ENCODE data around the gene MEF2B.

MEF2B gene

DNA sequence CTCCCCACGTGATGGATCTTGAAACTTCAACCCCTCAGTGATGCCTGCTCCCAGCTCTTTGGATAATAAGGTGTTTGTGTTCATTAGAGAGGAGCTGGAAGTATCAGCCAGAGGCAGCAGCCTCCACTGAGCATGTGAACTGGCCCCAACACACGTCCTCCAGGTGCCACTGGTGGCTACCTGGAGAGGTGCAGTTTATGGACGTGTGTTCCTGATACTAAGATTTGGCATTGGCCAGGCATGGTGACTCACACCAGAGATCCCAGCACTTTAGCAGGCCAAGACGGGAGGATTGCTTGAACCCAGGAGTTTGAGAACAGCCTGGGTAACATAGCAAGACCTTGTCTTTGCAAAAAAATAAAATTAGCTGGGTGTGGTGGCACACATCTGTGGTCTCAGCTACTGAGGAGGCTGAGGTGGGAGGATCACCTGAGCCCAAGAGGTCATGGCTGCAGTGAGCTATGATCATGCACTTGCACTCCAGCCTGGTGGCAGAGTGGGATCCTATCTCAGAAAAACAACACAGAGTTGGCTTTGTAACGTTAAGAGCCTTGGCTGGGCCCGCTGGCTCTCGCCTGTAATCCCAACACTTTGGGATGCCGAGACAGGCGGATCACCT lies 71.9 kb downstream of the MEF2B start:
- no peak for DNase-seq

DNA sequence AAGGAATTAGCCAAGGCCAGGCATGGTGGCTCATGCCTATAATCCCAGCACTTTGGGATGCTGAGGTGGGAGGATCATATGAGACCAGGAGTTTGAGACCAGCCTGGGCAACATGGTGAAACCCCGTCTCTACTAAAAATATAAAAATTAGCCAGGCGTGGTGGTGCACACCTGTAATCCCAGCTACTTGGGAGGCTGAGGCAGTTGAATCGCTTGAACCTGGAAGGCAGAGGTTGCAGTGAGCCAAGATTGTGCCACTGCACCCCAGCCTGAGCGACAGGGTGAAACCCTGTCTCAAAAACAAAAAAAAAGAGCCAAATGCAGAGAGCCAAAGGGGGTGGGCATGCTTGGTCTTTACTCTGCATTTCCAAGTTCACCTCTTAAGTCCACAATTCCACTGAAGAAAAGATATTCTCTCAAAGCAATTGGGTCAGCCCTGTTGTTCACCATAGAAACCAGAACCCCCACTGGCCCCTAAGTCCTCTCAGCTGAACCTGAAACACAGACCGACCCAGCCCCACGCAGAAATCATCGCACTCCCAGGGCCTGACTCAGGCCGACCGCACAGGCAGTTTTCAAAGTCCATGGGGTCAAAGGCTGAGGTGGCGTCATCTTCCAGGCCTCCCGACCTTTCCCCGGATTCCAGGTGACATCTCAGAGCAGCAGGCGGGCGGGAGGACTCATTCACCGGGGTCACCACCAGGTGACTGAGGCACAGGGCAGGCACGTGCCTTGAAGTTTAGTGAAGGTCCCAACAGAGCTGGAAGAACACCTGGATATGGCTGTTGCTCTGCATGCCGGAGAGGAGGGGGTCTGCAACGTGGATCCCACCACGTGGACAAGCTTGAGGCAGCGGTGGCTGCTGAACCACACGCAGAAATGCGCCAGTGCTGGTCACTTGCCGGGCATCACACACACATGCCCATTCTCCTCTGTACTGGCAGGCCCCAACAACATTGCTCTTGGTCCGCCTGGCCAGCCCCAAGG lies 73.1 kb downstream of the MEF2B start:
- DNase-seq = no peak

DNA sequence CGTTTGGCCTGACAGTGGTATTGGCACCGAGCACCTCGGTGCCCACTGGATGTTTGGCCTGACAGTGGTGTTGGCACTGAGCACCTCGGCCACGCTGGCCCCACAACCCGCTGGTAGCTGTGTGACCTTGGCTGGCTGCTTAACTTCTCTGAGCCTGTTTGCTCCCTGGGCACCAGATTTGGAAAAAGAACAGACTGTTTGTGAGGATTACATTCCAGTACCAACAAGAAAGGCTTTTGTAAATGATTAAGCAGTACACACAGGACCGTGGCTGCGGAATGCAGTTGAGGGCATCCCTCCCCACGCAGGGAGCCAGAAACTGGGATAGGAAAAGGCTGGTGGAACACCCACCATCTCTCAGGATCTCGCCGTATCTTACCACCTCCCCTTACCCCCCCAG lies 74.4 kb downstream of the MEF2B start:
- no peak for DNase-seq
